H54 (cell line): Measurements from ENCODE around the gene SAMSN1.

Source experiments
- DNase-seq: peaks from one replicate; pipeline ENCODE4 v3.0.0; 2011; ENCODE audit warnings: low spot score, mixed read lengths; ENCODE audit not compliant: insufficient read length
- FAIRE-seq: peaks from 3 replicates; lab custom pipeline; 2011; peaks lifted over from hg19 to GRCh38; lab: Jason Lieb, UNC
- POLR2A ChIP-seq: IDR thresholded peaks from 2 replicates; pipeline ENCODE4 v1.6.1; 2011; ENCODE audit warnings: low read depth, mild to moderate bottlenecking, low read length

The SAMSN1 gene

GRCh38 chr21:14493731-14494130, 52.4 kb downstream of the SAMSN1 start:
- FAIRE-seq = no peak

DNA sequence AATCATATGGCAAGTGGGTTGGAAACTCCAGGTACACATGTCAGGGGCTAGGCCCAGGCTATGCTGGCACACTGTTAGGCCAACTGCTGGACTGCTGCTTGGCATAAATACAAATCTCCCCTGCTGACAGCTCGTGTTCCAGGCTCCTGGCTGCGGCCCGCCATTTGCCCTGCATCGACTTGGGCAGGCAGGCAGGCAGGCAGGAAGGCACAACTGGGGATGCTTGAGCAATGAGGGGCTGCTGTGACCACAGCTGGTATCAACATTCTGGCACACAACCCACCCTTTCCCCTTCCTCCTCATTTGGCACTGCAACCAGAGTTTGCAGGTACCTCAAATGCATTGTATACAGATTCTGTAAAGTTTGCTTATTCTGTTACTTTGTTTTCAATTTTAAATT, 53.2 kb downstream of the SAMSN1 start:
- no peak for TF ChIP-seq POLR2A
- DNase-seq (no peak), FAIRE-seq (no peak)

More at GRCh38 chr21:14493731-14494130, 52.4 kb downstream of the SAMSN1 start:
- no peak for TF ChIP-seq POLR2A
- no peak for DNase-seq

DNA sequence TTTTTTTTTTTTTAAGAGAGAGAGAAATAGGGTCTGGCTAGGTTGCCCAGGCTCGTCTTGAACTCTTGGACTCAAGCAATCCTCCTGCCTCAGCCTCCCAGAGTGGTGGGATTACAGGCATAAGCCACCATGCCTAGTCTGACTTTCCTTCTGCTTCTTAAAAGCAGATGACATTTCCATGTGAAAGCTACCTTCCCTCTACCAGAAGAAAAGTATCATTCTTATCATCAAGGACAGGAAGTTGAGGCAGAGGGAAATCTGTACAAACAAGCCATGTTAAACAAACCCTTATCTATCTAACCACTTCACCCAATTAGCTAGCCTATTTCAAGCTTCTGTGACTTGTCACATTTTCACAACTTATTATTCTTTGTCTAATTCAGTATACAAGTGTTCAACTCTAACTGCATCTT, 54.8 kb downstream of the SAMSN1 start:
- no peak for TF ChIP-seq POLR2A
- no peak for FAIRE-seq
- no peak for DNase-seq

DNA sequence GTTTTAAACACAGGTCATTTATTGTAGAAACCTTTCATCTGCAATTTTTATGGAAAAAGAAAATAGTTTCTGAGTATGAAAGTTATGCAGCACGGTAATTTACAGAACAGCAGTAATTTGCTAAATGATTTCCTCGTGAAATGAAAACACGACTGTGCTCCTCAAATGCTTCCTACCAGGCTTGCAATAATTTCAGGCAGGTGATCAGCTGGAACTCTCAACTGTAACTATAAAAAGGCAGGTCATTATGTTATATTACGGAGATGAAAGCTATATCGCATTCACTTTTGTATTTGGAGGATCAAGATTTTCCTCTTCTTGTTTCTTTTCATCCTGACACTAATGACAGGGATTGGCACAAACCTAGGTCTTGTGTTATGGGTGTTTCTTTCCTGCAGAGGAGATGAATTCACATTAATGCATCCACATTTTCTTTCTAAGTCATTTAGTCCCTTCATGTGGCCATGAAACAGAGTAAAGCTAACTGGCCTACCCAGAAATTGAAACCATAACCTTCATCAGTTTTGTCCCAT, 57.4 kb downstream of the SAMSN1 start:
- TF ChIP-seq POLR2A = no peak
- FAIRE-seq (no peak), DNase-seq (no peak)

- DNase-seq (no peak), FAIRE-seq (no peak)
- no peak for TF ChIP-seq POLR2A
These were observed 58.4 kb downstream of the SAMSN1 start for GRCh38 chr21:14487490-14488432.

- no peak for TF ChIP-seq POLR2A
- DNase-seq (no peak), FAIRE-seq (no peak)
These were observed 59.2 kb downstream of the SAMSN1 start for GRCh38 chr21:14486869-14487268.

DNA sequence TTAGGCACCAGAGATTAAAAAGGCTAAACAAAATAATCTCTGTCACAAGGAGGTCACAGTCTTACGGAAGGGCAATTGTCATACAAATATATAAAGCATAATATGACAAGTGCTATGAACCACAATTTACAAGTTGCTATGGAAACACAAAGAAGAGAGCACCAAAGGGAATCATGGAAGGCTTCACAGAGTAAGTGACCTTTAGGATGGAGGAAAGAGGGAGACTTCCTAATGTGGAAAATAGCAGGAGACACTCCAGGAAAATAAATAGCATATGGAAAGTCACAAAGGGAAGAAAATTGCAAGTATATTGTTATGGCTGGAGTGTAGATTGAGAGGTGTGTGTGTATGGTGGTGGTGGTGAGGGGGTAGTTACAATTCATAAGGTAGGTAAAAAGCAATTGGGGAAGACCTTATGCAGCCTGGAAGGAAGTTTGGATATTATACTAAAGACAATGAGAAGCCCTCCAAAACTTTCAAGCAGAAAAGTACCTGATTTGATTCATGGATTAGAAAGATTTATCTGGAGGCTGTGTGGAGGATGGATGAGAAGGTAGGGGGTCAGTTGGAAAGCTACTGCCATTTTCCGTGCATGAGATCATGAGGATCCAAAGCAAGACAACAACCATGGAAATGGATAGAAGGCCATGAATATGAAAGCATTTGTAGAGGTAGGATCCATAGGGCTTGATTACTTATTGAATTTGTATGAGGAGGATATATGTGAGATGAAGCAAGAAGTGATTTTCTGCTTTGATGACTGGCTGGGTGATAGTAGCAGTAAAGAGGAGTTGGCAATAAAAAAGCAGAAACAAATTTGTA, 61.7 kb downstream of the SAMSN1 start:
- no peak for DNase-seq
- no peak for TF ChIP-seq POLR2A
- no peak for FAIRE-seq

DNA sequence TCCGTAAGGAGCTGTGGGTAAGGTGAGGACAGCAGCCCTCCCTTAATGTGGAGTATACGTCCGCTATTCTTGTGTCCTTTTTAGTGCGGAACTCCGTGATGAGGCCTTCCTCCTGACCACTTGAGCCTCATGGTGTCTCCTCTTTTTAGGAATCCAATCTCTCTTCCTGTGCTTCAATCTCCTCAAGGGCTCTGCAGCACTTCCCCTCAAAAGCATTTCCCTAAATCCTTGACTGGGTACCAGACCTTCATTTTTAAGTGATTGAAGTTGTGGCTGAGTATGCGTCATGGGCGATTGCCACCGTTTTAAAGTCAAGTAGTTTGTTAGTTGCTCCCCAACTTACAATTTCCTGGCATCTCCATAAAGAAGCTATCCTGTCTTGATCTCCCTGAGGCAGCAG, 62.8 kb downstream of the SAMSN1 start:
- DNase-seq (no peak), FAIRE-seq (no peak)
- no peak for TF ChIP-seq POLR2A

GRCh38 chr21:14482165-14482564, 64.0 kb downstream of the SAMSN1 start:
- no peak for DNase-seq
- no peak for FAIRE-seq
- no peak for TF ChIP-seq POLR2A

DNA sequence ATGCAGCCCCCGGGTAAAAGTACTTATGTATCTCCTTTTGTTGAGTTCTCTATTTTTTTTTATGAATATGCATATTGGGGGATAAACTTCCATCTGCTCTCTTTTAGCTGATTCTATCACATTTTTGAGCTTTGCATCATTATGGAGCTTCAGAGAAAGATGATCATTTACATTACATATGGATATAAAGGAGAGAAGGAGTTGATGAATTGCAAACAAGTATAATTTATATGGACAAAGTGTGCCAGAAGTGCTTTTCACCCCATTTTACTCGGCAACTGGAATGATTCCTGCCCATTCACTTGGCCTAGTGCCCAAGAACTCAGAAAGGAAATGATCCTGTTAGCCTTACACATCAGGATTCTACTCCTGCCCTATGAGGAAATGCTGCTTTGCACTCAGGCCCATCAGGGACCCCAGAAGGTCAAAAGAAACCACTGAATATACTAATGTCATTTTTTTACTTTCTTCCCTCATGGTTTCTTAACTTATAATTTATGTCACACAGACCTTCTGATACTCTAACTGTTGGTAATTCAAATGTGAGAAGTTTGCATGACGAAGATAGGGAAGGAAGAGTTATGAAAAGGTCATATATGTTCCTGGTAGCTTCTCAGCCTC, 65.6 kb downstream of the SAMSN1 start:
- FAIRE-seq (no peak), DNase-seq (no peak)
- TF ChIP-seq POLR2A = no peak

DNA sequence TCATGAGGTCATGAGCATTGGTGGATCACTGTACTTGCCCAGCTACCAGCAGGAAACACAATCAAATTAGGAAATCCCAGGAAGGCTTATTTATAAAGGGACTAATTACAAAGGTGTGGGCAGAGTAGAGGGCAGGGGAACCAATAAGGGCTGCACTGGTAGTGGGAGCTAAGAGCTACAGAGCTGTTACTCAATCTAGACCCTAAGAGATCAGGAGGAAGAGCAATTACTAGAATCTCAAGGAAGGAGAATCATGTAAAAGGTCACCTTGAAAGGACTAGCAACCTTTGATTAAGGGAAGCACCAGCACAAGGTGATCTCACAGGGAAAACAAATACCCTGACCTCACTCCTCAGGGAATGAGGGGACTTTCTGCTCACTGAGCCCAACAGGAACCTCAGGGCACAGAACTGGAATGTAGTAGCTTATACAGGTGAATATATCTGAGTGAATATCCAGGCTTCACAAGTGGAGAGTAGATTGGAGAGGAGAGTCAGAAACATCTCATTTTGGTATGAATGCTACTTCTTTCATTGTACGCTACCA, 66.8 kb downstream of the SAMSN1 start:
- no peak for TF ChIP-seq POLR2A
- DNase-seq (no peak), FAIRE-seq (no peak)

DNA sequence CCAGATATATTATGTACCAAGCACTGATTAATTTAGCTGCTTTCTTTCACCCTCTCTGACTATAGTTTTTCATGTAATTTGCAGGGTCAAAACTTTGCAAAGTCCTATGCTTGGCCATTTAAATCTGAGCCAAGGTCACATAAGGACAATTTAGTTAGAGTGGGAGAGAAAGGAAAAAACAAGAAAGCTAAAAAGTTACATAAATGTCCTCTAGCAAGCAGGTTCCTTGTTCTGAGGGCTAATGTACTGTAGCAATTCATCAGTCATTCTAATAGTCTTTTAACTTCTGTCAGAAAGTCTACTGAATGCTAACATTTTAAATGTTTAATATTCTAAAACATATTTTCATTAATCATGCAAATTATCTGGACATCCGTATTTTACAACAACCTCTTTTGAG, 68.3 kb downstream of the SAMSN1 start:
- no peak for TF ChIP-seq POLR2A
- no peak for FAIRE-seq
- DNase-seq = no peak

DNA sequence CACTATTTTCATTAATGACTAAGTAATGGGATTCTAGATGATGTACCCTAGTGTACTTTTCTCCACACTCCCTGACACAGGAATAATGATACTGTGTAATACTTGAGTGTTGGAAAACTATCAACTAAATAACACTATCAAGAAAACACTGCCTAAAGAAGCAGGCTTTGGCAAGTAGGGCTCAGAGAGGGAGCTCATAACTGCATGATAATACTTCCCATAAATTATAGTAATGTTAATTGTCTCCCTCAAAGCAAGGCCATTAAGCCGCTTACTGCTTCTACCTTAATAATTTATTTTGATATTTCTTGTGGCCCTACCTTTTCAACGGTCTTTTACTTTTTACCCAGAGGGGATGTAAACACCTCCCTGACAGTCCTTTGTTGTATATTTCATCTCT, 69.0 kb downstream of the SAMSN1 start:
- no peak for FAIRE-seq
- no peak for DNase-seq
- TF ChIP-seq POLR2A = no peak
